Measurements from ENCODE around the gene ZNF117. TPM values are rescaled to one million over a fixed set of nuclear protein-coding genes. Genes with fewer than 3 reads are reported as not detected.
"Not testable (repeated sequence)": the region's sequence is repeated elsewhere in the genome, so short reads cannot be mapped to it uniquely, and the experiment has no call there.

ZNF117 gene
- total RNA-seq, 2 donors from 2014 or later, result 1.8 to 6.2 TPM

DNA sequence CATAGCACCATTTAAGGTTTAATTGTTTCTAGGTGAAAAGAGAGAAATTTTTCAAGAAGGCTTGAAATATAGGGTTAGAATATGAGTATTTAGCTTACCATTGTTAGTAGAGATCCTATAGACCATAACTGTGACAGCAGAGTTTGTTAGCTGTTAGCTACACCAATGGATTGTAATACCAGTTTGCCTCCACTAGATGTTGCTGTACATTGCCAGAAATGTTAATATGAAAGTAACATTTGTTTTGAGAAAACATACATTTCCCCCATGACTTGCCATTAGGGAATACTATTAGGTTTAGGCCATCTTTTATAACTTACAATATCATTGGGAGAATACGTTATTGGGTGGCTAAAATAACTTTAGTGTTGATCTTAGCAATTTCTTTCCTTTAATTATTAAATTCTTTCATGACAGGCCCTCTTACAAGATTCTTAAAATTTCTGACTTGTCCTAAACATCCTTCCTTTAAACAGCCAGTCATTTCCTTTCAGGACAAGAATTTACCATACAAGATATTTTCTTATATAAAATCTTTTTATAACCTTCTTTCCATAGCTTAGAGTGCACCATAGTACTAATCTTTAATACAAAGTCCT, 39.5 kb downstream of the ZNF117 start:
- no peak for ATAC-seq (replicated peaks)
- Mint-ChIP-seq H3K36me3 (ENCODE audit: low read depth) (no peaks in the 10 kb centered on the region), H3K27ac (no peak overlapping the region), H3K27me3 (peaks cover 32% of the 10 kb centered on the region), H3K4me1 (no peaks in the 10 kb centered on the region), H3K4me3 (no peak overlapping the region), H3K9me3 (no peaks in the 10 kb centered on the region)

DNA sequence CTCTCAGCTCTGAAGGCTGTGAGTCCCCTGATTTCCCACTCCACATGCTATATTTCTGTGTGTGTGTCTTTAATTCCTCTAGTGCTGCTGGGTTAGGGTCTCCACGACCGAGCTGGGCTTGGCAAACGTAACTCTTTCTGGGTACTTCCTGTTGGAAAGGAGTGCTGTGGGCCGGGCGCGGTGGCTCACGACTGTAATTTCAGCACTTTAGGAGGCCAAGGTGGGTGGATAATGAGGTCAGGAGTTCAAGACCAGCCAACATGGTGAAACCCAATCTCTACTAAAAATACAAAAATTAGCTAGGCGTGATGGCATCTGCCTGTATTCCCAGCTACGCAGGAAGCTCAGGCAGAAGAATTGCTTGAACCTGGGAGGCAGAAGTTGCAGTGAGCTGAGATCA, 40.2 kb downstream of the ZNF117 start:
- ATAC-seq (replicated peaks); H3K27ac Mint-ChIP-seq; H3K9me3 Mint-ChIP-seq; H3K36me3 Mint-ChIP-seq (ENCODE audit: low read depth); H3K4me3 Mint-ChIP-seq; H3K4me1 Mint-ChIP-seq: not testable (repeated sequence)
- peaks cover 38% of the 10 kb centered on the region for H3K27me3 Mint-ChIP-seq

- not testable (repeated sequence) for H3K4me1 Mint-ChIP-seq; H3K27ac Mint-ChIP-seq; H3K9me3 Mint-ChIP-seq; H3K36me3 Mint-ChIP-seq (ENCODE audit: low read depth); H3K4me3 Mint-ChIP-seq; ATAC-seq (replicated peaks)
- peaks cover 41% of the 10 kb centered on the region for H3K27me3 Mint-ChIP-seq
Observed at GRCh38 chr7:64948774-64949173, 42.1 kb downstream of the ZNF117 start.

- H3K4me1 Mint-ChIP-seq, result no peaks in the 10 kb centered on the region
- H3K4me3 Mint-ChIP-seq, result peak overlapping the region; percentile 41
- H3K9me3 Mint-ChIP-seq, result no peaks in the 10 kb centered on the region
- no peak overlapping the region for H3K27ac Mint-ChIP-seq
- ATAC-seq (replicated peaks), result no peak
- peaks cover 41% of the 10 kb centered on the region for H3K27me3 Mint-ChIP-seq
- H3K36me3 Mint-ChIP-seq (ENCODE audit: low read depth), result no peaks in the 10 kb centered on the region
Observed at GRCh38 chr7:64947252-64948000, 43.4 kb downstream of the ZNF117 start.

DNA sequence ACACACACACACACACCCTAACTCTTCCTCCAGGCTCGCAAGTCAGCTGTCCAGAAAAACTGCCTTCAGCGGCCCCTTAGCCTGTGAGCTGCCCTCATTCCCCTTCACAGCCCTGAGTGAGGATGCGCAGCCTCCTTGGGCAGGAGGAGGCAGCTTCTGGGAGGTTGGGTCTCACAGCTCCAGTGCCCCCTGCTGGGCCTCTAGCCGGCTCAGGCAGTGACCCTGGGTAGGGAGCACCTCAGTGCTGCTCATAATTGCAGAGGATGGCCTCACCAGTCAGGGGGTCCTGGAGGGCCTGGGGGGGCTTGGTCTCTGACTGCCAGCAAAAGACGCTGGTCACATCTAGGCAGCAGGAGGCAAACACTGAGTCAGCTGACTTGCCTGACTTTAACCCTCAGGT, 44.1 kb downstream of the ZNF117 start:
- H3K27ac Mint-ChIP-seq, result no peak overlapping the region

GRCh38 chr7:64945503-64946175, 45.2 kb downstream of the ZNF117 start:
- no peaks in the 10 kb centered on the region for H3K36me3 Mint-ChIP-seq (ENCODE audit: low read depth)
- peaks cover 36% of the 10 kb centered on the region for H3K27me3 Mint-ChIP-seq
- H3K4me3 Mint-ChIP-seq, result no peak overlapping the region
- no peak for ATAC-seq (replicated peaks)
- no peak overlapping the region for H3K27ac Mint-ChIP-seq
- H3K4me1 Mint-ChIP-seq, result no peaks in the 10 kb centered on the region
- no peaks in the 10 kb centered on the region for H3K9me3 Mint-ChIP-seq

More for the DNA sequence above, 44.1 kb downstream of the ZNF117 start:
- Mint-ChIP-seq H3K4me1 (no peaks in the 10 kb centered on the region), H3K9me3 (no peaks in the 10 kb centered on the region), H3K4me3 (no peak overlapping the region), H3K36me3 (ENCODE audit: low read depth) (no peaks in the 10 kb centered on the region), H3K27me3 (peaks cover 41% of the 10 kb centered on the region)
- ATAC-seq (replicated peaks), result peak; percentile 65

DNA sequence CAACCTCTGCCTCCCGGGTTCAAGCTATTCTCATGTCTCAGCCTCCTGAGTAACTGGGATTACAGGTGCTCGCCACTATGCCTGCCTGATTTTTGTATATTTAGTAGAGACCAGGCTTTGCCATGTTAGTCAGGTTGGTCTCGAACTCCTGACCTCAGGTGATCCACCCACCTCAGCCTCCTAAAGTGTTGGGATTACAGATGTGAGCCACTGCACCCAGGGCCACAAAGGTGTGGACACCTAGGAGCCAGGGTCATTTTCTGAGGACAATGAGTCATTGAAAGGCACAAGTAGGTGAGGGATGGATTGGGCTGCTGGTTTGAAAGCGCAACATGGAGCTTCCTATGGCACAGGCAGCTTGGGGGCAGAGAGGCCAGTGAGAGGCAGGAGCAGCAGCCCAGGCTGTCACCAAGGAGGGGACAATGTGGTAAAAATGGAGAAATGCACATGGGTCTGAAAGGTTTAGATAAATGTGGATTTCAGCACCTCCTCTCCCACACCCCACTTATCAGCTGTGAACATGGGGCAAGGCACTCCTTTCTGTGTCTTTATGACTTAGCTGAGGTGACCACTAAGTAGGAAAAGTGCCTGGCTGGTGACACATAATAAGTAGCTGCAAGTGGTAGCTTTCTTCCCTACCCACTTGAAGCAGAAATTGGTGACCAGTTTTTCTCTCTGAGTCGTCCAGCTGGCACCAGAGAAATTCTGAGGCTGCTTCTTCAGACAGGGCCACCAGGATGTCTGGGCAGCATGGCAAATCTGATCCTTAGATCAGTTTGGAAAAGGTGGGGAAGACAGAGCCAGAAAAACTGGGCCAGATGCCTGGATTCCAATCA, 46.0 kb downstream of the ZNF117 start:
- not testable (repeated sequence) for ATAC-seq (replicated peaks); H3K4me1 Mint-ChIP-seq; H3K4me3 Mint-ChIP-seq

DNA sequence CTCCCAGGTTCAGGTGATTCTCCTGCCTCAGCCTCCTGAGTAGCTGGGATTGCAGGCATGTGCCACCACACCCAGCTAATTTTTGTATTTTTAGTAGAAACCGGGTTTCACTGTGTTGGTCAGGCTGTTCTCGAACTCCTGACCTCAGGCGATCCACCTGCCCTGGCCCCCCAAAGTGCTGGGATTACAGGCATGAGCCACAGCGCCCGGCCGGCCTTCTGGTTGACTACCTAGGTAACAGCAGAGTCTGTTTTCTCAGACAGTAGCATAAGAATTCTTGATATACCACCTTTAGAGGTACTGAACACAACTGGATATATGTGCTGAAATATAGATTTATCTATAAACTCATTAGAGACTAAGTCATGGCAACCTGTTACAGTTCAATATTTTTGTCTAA, 50.8 kb downstream of the ZNF117 start:
- ATAC-seq (replicated peaks); H3K4me1 Mint-ChIP-seq; H3K9me3 Mint-ChIP-seq; H3K27ac Mint-ChIP-seq; H3K4me3 Mint-ChIP-seq; H3K27me3 Mint-ChIP-seq; H3K36me3 Mint-ChIP-seq (ENCODE audit: low read depth): not testable (repeated sequence)

More for the DNA sequence above, 46.0 kb downstream of the ZNF117 start:
- not testable (repeated sequence) for H3K27ac Mint-ChIP-seq; H3K9me3 Mint-ChIP-seq; H3K36me3 Mint-ChIP-seq (ENCODE audit: low read depth)
- peaks cover 36% of the 10 kb centered on the region for H3K27me3 Mint-ChIP-seq

GRCh38 chr7:64938540-64938939, 52.3 kb downstream of the ZNF117 start:
- Mint-ChIP-seq H3K27ac (no peak overlapping the region), H3K36me3 (ENCODE audit: low read depth) (peaks cover 5% of the 10 kb centered on the region), H3K9me3 (peaks cover 4% of the 10 kb centered on the region), H3K4me3 (no peak overlapping the region), H3K4me1 (no peaks in the 10 kb centered on the region), H3K27me3 (no peaks in the 10 kb centered on the region)
- ATAC-seq (replicated peaks), result no peak

DNA sequence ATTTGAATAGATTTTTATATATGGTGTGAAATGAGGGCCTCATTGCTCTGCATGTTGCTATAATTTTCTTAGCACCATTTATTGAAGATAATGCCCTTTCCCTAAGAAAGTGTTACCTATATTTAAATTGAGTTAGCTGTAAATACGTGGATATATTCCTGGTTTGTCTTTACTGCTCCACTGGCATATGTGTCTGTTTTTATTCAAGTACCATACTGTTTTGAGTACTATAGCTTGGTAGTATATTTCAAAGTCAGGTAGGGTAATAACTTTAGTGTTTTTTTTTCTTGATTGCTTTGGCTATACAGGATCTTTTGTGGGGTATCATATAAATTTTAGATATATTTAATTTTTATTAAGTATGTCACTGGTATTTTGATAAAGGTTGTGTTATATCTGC, 56.4 kb downstream of the ZNF117 start:
- no peak overlapping the region for H3K4me3 Mint-ChIP-seq
- H3K4me1 Mint-ChIP-seq, result no peaks in the 10 kb centered on the region
- peaks cover 5% of the 10 kb centered on the region for H3K36me3 Mint-ChIP-seq (ENCODE audit: low read depth)
- peaks cover 4% of the 10 kb centered on the region for H3K9me3 Mint-ChIP-seq
- ATAC-seq (replicated peaks), result no peak
- no peaks in the 10 kb centered on the region for H3K27me3 Mint-ChIP-seq
- H3K27ac Mint-ChIP-seq, result no peak overlapping the region

GRCh38 chr7:64928252-64929187, 62.3 kb downstream of the ZNF117 start:
- not testable (repeated sequence) for H3K4me1 Mint-ChIP-seq; H3K27me3 Mint-ChIP-seq; ATAC-seq (replicated peaks); H3K27ac Mint-ChIP-seq; H3K4me3 Mint-ChIP-seq
- peaks cover 58% of the 10 kb centered on the region for H3K36me3 Mint-ChIP-seq (ENCODE audit: low read depth)
- peaks cover 20% of the 10 kb centered on the region for H3K9me3 Mint-ChIP-seq
